Gastroesophageal sphincter (tissue), 4 donors: Measurements from ENCODE around the gene RANBP10. TPM values are rescaled to one million over a fixed set of nuclear protein-coding genes. Genes with fewer than 3 reads are reported as not detected.

ENCODE experiments used
- ATAC-seq: fragments of 150-250 bp; one replicate; pipeline ENCODE4 v1.9.1; 2016; ENCODE audit warnings: mild to moderate bottlenecking, moderate library complexity
- H3K27ac ChIP-seq, 4 donors: fragments of 200-600 bp; sonication (generic) in 3 of 4; 1 replicate in 3 of 4; 2 replicates in 1 of 4; pipeline ENCODE4 v1.5.1; 2016 to 2019
- H3K27me3 ChIP-seq: fragments of 200-600 bp; sonication (generic); one replicate; pipeline ENCODE4 v1.5.1; 2019
- H3K36me3 ChIP-seq, 2 donors: fragments of 200-600 bp; sonication (generic); one replicate each; pipeline ENCODE4 v1.5.1; 2019; ENCODE audit warnings: control low read depth in 1 of 2
- H3K4me1 ChIP-seq, 3 donors: fragments of 200-600 bp; sonication (generic); 1 replicate in 2 of 3; 2 replicates in 1 of 3; pipeline ENCODE4 v1.5.1; 2016 to 2019; ENCODE audit warnings: control low read depth in 2 of 3
- H3K4me3 ChIP-seq, 2 donors: fragments of 200-600 bp; sonication (generic); one replicate each; pipeline ENCODE4 v1.5.1; 2019; ENCODE audit warnings: mild to moderate bottlenecking in 1 of 2, moderate library complexity in 1 of 2
- H3K9me3 ChIP-seq, 3 donors: fragments of 200-600 bp; sonication (generic); one replicate each; pipeline ENCODE4 v1.5.1; 2017 to 2019; ENCODE audit warnings: control low read depth in 2 of 3
- EP300 ChIP-seq: sonication (generic); formaldehyde crosslinking; IDR thresholded peaks from one replicate; pipeline ENCODE4 v1.6.1; 2017; ENCODE audit warnings: antibody characterized with exemption, mild to moderate bottlenecking
- POLR2A ChIP-seq, 2 donors: fragments of 450-650 bp; IDR thresholded peaks; one replicate each; pipeline ENCODE4 v1.6.1; 2017; ENCODE audit warnings: antibody characterized with exemption in 2 of 2, mild to moderate bottlenecking in 2 of 2, moderate library complexity in 1 of 2
- POLR2AphosphoS5 ChIP-seq: sonication (generic); formaldehyde crosslinking; IDR thresholded peaks from one replicate; pipeline ENCODE4 v1.6.1; 2017; ENCODE audit warnings: antibody characterized with exemption
- WGBS, 2 donors: methylation state at CpG; one replicate each; pipeline ENCODE4 v1.1.5; 2018; ENCODE audit warnings: low coverage in 1 of 2; 5-methylcytosine and 5-hydroxymethylcytosine counted together
- total RNA-seq, 4 donors: library from RNA; depleted of rRNA; stranded (reverse); fragments of >200 nt; gene quantifications; one replicate each; pipeline ENCODE4 v1.1.0, GENCODE V29; 2016
- TF ChIP-seq, protein P1 (sequence below), 4 experiments: fragments of 200-600 bp in 2 of 4; fragments of 450-650 bp in 2 of 4; sonication (generic) in 1 of 4; IDR thresholded peaks; one replicate each; pipeline ENCODE4 v1.5.1; 2017 to 2019; ENCODE audit warnings: antibody characterized with exemption in 4 of 4, mild to moderate bottlenecking in 2 of 4, moderate library complexity in 2 of 4

Gene RANBP10
- total RNA-seq, 4 donors from 2014 or later: 6.0 to 12.3 (median 8.4) TPM

DNA sequence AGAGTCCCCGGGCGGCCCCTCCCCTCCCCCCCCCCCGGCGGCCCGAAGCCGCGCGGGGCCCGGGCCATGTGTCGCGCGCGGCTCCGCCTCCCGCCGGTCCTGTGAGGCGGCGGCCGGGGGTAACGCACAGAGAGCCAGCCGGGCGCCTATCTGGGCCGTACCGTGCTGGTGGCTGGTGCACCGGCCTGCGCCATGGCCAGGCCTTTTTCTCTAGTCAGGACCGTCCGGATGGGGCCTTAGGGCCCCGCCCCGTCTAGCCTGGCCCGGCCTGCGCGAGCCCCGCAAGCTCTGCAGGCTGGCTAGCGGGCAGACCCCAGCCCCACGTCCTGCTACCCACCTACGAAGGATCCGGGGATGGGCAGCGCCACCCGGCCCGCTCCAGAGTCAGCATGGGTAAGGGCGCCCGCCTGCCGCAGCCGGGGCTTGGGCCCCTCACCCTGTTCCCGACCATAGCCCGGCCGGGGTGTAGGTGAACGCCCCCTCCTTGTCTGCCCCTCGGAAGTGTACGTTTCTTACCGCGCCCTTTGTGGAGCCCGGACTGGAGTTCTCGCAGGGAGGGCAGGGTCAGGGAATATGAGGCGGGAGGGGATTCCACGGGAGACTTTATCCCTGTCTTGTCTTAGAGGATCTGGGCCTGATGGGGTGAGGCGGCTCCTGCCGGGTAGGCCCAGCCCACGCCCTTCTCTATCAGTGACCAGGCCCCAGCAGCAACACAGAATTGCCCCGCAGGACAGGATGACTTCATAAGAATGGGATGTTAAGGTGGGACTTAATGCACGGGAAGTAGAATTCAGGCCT, 40.9 kb upstream of the RANBP10 start, which contains the start of gene CENPT:
Gene CENPT (minus strand): TSS at position 630 of the 798 bp plus-strand sequence. CDS start 13,834 bp downstream, outside the sequence.
- Histone ChIP-seq H3K27me3 (no peaks in the 10 kb centered on the region), H3K36me3 (no peaks in the 10 kb centered on the region)
- peak; percentile 70 for ATAC-seq

DNA sequence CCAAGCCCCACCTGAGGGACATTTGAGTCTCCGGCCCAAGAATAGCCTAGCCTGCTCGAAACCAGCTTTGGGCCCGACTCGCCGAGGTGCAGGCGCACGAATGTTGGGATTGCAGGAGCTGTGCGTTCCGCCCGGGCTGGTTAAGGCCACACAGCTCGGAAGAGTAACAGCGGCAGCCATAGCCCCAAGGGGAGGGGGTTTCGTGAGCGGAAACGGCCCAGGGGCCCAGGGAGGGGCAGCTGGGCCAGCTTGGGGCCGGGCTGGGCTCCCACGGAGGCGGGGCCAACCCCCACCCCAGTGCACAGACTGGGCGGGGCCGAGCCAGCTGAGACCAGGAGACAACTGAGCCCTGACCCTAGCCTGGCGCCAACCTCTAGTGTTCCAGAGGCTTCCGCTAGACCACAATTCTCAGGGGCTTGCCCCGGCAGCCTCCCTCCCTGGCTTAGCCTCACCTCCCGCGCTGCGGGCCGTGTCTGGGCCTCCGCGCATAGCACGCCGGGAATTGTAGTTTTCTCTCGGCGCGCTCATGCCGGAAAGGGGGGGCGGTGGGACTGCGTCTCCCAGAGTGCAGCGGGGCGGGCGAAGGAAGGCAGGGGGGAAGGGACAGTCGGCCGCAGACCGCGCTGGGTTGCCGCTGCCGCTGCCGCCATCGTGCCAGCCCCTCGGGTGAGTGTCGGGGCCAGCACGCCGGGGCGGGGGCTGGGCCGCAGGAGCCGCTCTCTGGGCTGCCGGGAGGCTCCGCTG, 40.1 kb upstream of the RANBP10 start, which contains the start of gene NUTF2:
Gene NUTF2 (plus strand): TSS at position 614 of the 744 bp plus-strand sequence. CDS start 18,198 bp downstream, outside the sequence.
- Histone ChIP-seq H3K4me1 (peaks cover 6 to 80% (median 39%) of the 10 kb centered on the region in 3 donors), H3K27ac (peak within 1 kb of the TSS; percentile 11 to 100 (median 97)), H3K36me3 (no peaks in the 10 kb centered on the region), H3K4me3 (peak within 1 kb of the TSS; percentile 74 to 97), H3K27me3 (no peaks in the 10 kb centered on the region), H3K9me3 (no peaks in the 10 kb centered on the region)
- TF ChIP-seq POLR2AphosphoS5: peak; percentile 72
- no peak for TF ChIP-seq EP300
- TF ChIP-seq, protein P1, sequence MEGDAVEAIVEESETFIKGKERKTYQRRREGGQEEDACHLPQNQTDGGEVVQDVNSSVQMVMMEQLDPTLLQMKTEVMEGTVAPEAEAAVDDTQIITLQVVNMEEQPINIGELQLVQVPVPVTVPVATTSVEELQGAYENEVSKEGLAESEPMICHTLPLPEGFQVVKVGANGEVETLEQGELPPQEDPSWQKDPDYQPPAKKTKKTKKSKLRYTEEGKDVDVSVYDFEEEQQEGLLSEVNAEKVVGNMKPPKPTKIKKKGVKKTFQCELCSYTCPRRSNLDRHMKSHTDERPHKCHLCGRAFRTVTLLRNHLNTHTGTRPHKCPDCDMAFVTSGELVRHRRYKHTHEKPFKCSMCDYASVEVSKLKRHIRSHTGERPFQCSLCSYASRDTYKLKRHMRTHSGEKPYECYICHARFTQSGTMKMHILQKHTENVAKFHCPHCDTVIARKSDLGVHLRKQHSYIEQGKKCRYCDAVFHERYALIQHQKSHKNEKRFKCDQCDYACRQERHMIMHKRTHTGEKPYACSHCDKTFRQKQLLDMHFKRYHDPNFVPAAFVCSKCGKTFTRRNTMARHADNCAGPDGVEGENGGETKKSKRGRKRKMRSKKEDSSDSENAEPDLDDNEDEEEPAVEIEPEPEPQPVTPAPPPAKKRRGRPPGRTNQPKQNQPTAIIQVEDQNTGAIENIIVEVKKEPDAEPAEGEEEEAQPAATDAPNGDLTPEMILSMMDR (IDR thresholded peaks at IDR 0.05): no peak
- TF ChIP-seq POLR2A (IDR thresholded peaks at IDR 0.05): peak; percentile 36 to 60
- 0% methylated on average over 1 of the region's 57 CpGs; no CpG with 5 or more reads in 1 of the 2 donors for WGBS, 2 donors
- peak; percentile 88 for ATAC-seq

More for the DNA sequence above, 40.9 kb upstream of the RANBP10 start, which contains the start of gene CENPT:
- peak in 1 of 2 donors; percentile 47 for TF ChIP-seq POLR2A (IDR thresholded peaks at IDR 0.05)
- no peak for TF ChIP-seq EP300
- no peak for TF ChIP-seq POLR2AphosphoS5
- TF ChIP-seq, protein P1 (IDR thresholded peaks at IDR 0.05): peak in 2 of 4 experiments; percentile 11 to 14
- Histone ChIP-seq H3K9me3 (no peaks in the 10 kb centered on the region), H3K4me1 (peaks cover 6 to 79% (median 39%) of the 10 kb centered on the region in 3 donors), H3K27ac (peak within 1 kb of the TSS; percentile 11 to 100 (median 97)), H3K4me3 (peak within 1 kb of the TSS; percentile 74 to 97)
- 0% methylated on average over 4 to 6 of the region's 62 CpGs for WGBS, 2 donors

DNA sequence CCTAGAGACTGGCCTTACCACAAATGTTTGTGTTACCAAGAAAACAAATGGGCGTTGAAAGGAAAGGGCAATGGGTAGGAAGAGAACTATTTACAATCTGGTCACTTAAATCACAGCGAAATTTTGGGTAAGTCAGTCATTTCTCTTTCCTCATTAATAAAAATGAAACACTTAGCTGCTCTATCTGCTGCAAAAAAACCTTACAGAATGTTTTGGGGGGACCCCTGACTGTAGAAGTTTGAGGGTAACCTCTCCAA, 39.6 kb upstream of the RANBP10 start:
- 0 to 4% methylated on average over 2 of the region's 2 CpGs for WGBS, 2 donors
- Histone ChIP-seq H3K4me1 (peaks cover 6 to 82% (median 39%) of the 10 kb centered on the region in 3 donors), H3K9me3 (no peaks in the 10 kb centered on the region), H3K27ac (peak overlapping the region; percentile 11 to 100 (median 97)), H3K27me3 (no peaks in the 10 kb centered on the region), H3K4me3 (peak overlapping the region; percentile 74 to 97), H3K36me3 (no peaks in the 10 kb centered on the region)
- TF ChIP-seq, protein P1 (IDR thresholded peaks at IDR 0.05): no peak
- TF ChIP-seq POLR2AphosphoS5 (no peak), EP300 (no peak), POLR2A (IDR thresholded peaks at IDR 0.05) (no peak)
- no peak for ATAC-seq

DNA sequence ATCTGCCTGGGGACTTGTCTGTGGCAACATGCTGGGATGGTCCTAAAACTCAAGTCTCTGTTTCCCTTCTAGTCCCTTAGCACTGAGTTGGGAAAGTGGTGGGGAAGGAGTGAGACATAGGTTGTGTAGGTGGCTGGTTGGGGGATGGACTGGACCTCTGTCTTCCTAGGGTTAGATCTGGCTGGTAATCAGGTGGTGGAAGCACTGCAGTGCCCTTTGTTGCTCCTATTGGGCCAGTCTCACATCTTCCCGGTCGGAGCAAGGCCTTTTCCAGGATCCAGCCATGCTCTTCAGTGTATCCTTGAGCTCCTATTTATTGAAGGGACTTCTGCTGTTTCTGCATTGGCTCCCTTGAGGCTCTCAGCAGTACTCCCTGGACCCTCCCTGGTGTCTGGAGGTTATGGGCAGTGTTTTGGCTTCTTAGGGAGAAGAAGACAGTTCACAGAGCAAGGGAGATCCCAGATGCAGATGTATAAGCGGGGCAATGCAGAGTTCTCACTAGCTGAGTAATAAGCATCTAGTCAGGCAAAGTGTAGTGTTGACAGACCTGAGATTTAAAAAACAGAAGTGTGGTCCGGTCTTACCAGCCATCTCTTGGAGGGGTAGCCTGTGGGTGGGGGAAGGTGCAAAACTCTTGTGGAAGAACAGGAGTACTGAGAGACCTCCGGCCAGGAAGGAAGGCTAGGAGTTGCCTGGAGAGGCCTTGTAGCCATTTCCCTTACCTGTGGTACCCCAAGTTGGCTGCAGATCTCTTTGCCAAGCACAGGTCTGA, 39.1 kb upstream of the RANBP10 start:
- WGBS, 2 donors: 0 to 34% methylated on average over 1 to 4 of the region's 5 CpGs
- Histone ChIP-seq H3K4me3 (peak overlapping the region; percentile 74 to 97), H3K9me3 (no peaks in the 10 kb centered on the region), H3K4me1 (peaks cover 6 to 77% (median 39%) of the 10 kb centered on the region in 3 donors), H3K27me3 (no peaks in the 10 kb centered on the region), H3K27ac (peak overlapping the region; percentile 11 to 100 (median 97)), H3K36me3 (no peaks in the 10 kb centered on the region)
- ATAC-seq: no peak
- no peak for TF ChIP-seq POLR2AphosphoS5
- TF ChIP-seq, protein P1 (IDR thresholded peaks at IDR 0.05): no peak
- no peak for TF ChIP-seq EP300
- TF ChIP-seq POLR2A (IDR thresholded peaks at IDR 0.05): no peak
